ENCODE data around the gene IGSF11. TPM values are rescaled to one million over a fixed set of nuclear protein-coding genes. Genes with fewer than 3 reads are reported as not detected.

IGSF11 gene
- total RNA-seq, 3 donors from 2014 or later = 0.63 to 5.9 TPM; not detected in 1

DNA sequence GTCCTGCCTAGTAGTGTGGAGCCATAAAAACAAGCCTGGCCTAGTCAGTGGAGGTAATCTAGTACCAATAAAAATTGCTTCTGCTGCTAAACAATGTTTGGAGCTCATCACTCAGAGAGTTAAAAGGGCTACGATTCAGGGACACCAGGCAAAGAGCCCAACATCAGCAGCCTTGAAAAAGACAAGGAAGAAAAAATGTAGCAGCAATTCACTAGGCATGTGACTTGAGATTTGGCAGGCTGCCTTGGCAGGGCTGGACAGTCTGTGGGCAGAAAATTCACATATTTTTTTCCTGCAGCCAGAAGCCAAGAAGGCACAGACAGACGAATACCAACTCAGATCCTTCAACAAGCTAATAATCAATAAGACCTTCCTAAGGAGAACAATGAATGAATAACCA lies 47.2 kb downstream of the IGSF11 start:
- H3K9me3 ChIP-seq = no peaks in the 10 kb centered on the region
- DNase-seq (peak in 2 of 3 donors; percentile 18 to 37), ATAC-seq (no peak)
- no peak overlapping the region for H3K4me3 ChIP-seq
- intact Hi-C loops (cut with DNase I, micrococcal nuclease) = no loop called here
- H3K36me3 ChIP-seq (ENCODE audit: low read depth) = no peaks in the 10 kb centered on the region
- H3K4me1 ChIP-seq (ENCODE audit: low read depth) = no peaks in the 10 kb centered on the region
- TF ChIP-seq, protein P1, sequence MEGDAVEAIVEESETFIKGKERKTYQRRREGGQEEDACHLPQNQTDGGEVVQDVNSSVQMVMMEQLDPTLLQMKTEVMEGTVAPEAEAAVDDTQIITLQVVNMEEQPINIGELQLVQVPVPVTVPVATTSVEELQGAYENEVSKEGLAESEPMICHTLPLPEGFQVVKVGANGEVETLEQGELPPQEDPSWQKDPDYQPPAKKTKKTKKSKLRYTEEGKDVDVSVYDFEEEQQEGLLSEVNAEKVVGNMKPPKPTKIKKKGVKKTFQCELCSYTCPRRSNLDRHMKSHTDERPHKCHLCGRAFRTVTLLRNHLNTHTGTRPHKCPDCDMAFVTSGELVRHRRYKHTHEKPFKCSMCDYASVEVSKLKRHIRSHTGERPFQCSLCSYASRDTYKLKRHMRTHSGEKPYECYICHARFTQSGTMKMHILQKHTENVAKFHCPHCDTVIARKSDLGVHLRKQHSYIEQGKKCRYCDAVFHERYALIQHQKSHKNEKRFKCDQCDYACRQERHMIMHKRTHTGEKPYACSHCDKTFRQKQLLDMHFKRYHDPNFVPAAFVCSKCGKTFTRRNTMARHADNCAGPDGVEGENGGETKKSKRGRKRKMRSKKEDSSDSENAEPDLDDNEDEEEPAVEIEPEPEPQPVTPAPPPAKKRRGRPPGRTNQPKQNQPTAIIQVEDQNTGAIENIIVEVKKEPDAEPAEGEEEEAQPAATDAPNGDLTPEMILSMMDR (IDR thresholded peaks at IDR 0.05) = no peak

DNA sequence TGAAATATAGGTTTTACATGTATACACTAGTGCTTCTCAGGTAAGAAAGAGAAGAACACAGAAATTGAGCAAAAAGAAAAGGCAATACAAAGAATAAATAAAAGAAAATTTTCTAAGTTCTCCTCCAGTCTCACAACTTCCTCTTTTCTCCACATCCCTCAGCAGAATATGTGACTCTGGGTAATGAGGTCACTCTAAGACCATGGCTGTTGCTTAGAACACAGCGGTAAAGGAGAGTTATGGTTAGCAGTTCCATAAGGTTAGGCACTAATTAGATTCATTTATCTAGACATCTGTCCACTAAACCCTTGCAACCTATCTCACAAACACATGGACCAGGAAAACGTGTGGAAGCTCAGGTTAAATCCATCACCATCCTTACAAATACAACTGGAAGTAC lies 47.9 kb downstream of the IGSF11 start:
- intact Hi-C loops (cut with DNase I, micrococcal nuclease) = no loop called here
- no peak for DNase-seq
- ATAC-seq = no peak
- TF ChIP-seq, protein P1 (IDR thresholded peaks at IDR 0.05) = no peak
- Histone ChIP-seq H3K4me1 (ENCODE audit: low read depth) (no peaks in the 10 kb centered on the region), H3K9me3 (no peaks in the 10 kb centered on the region), H3K4me3 (no peak overlapping the region), H3K36me3 (ENCODE audit: low read depth) (no peaks in the 10 kb centered on the region)

DNA sequence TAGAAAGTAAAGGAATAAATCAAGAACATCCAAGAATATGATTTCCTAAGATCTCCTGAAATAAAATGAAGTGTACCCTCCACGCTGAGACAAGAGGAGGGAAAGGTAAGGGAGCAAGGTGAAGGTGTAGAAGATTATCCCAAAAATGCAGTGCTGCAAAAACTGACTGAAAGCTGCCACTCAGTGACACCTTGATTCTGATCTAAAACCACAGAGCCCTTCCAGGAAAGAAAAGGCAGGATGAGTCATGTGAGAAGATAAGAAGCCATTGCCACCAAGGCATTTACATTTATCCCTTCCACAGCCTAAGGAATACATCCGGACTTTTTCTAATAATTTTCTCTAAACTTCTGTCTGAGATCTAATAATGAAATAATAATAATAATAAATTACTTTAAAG lies 49.9 kb downstream of the IGSF11 start:
- H3K36me3 ChIP-seq (ENCODE audit: low read depth) = no peaks in the 10 kb centered on the region
- ATAC-seq (no peak), DNase-seq (no peak)
- no peaks in the 10 kb centered on the region for H3K4me1 ChIP-seq (ENCODE audit: low read depth)
- intact Hi-C loops (cut with DNase I, micrococcal nuclease) = no loop called here
- H3K4me3 ChIP-seq = no peak overlapping the region
- TF ChIP-seq, protein P1 (IDR thresholded peaks at IDR 0.05) = no peak
- no peaks in the 10 kb centered on the region for H3K9me3 ChIP-seq

DNA sequence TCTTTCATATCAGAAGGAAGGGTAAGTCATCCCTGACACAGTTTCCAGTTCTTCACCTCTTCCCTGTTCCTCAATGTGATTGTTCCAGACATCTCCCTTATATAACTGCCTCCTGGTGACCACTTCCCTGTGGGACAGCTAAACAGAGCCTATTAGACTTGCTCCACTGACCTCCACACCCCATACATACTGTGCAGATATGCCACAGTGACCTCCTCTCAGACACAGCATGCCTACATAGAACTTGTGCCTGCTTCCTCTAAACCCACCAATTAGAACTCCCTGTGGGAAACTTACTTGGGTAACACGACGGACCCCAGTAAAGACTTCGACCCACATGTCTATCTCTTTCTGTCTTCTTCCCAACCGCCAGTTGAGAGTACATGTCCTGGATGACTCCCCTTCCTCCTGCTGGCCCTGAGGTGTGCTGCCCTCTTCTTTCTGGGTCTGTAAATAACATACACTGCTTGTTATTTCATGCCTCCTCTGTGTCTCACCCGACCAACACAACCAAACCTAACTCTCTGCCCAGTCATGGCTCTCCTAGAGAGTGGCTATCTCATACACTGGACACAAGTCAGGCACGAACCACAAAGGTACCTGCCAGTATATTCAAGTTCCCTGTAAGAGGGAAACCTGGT lies 53.0 kb downstream of the IGSF11 start:
- ATAC-seq (no peak), DNase-seq (no peak)
- TF ChIP-seq, protein P1 (IDR thresholded peaks at IDR 0.05) = no peak
- Histone ChIP-seq H3K9me3 (no peaks in the 10 kb centered on the region), H3K4me1 (ENCODE audit: low read depth) (no peaks in the 10 kb centered on the region), H3K36me3 (ENCODE audit: low read depth) (no peaks in the 10 kb centered on the region), H3K4me3 (no peak overlapping the region)
- intact Hi-C loops (cut with DNase I, micrococcal nuclease) = no loop called here

DNA sequence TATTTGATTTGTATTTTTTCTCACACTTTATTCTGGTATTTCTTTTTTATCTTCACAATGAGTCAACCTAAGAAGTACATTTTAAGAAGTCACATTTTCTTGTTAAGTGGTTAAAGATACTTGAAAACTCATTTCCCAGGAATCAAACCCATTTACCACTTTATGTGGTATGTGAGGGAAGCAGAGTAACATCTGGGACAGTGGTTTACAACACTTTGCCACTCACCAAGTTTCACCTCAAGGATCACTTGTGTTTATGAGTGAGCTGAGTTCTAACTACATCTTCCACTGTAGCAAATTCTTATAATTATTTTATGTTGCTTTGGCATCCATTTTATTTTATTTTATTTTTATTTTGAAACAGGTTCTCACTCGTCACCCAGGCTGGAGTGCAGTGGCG lies 53.8 kb downstream of the IGSF11 start:
- Histone ChIP-seq H3K4me1 (ENCODE audit: low read depth) (no peaks in the 10 kb centered on the region), H3K4me3 (no peak overlapping the region), H3K9me3 (no peaks in the 10 kb centered on the region), H3K36me3 (ENCODE audit: low read depth) (no peaks in the 10 kb centered on the region)
- intact Hi-C loops (cut with DNase I, micrococcal nuclease) = no loop called here
- TF ChIP-seq, protein P1 (IDR thresholded peaks at IDR 0.05) = no peak
- DNase-seq (no peak), ATAC-seq (no peak)

DNA sequence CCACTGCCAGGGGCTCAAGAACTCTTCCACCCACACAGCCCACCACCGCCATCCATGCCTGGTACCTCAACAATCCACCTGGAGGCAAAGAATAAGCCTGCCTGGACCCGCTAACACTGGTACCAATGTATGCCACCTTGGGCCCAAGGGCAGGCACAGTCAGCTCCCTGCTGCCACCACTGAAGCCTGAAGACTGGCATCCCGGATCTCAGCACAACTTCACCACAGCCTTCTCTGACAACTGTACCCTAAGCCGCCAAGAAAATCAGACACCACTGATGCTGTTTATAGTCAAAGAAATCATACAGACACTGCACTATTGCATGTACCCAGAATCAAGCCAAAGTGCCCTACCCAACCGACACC lies 56.3 kb downstream of the IGSF11 start:
- no peaks in the 10 kb centered on the region for H3K36me3 ChIP-seq (ENCODE audit: low read depth)
- no peak for DNase-seq
- intact Hi-C loops (cut with DNase I, micrococcal nuclease) = no loop called here
- H3K4me3 ChIP-seq = no peak overlapping the region
- H3K4me1 ChIP-seq (ENCODE audit: low read depth) = no peaks in the 10 kb centered on the region
- H3K9me3 ChIP-seq = no peaks in the 10 kb centered on the region
- no peak for ATAC-seq
- TF ChIP-seq, protein P1 (IDR thresholded peaks at IDR 0.05) = no peak

Data from mucosa of descending colon (tissue), 3 donors.